NCI-H345 (cell line): ENCODE data around the gene HOXB3.

ENCODE experiments used
- DNase-seq: peaks from one replicate; lab custom pipeline; 2025; lab: John Stamatoyannopoulos, UW

HOXB3 gene

DNA sequence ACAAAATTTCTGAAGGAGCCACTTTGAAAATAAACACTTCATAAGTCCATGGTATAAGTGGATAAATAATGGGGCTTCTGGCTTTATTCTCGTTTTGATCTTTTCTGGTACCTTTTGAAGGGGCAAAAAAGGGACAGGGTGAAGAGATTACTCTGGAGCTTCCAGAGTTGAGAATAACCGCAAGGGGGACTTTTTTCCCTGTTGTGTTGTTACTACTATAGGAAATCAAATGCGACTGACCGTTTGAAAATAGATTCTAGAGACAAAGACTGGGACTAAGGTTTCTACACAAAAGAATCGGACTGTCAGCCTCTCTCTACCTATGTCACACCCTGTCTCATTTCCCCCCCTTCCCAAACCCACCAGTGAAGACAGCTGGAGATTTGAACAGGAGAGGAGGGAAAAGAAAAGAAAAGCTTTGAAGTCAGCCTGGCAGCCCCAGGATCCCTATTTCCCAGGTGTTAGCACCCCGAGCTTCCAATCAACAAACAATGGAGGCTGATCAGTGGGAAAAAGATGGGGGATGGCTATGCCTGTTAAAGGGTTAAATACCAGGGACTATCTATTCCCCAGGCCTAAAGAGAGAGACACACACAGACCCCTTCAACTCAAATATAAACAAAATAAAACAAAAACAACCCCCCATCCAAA, 20.2 kb downstream of the HOXB3 start:
- no peak for DNase-seq

DNA sequence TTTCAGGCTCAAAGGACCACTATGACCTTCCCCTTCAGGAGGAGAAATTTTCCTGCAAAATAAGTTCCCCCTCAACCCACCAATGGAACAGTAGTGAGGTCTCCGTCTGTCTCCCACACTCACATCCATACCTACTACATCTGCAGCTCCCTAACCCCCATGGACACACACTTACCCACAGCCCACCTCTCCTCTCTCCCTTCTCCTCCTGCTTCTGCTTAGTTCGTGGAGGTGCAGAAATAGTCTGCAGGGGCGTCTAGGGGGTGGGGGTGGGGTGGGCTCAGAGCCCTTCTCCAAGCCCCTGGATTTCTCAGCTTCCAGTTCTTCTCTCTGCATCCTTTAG, 20.8 kb downstream of the HOXB3 start:
- no peak for DNase-seq

DNA sequence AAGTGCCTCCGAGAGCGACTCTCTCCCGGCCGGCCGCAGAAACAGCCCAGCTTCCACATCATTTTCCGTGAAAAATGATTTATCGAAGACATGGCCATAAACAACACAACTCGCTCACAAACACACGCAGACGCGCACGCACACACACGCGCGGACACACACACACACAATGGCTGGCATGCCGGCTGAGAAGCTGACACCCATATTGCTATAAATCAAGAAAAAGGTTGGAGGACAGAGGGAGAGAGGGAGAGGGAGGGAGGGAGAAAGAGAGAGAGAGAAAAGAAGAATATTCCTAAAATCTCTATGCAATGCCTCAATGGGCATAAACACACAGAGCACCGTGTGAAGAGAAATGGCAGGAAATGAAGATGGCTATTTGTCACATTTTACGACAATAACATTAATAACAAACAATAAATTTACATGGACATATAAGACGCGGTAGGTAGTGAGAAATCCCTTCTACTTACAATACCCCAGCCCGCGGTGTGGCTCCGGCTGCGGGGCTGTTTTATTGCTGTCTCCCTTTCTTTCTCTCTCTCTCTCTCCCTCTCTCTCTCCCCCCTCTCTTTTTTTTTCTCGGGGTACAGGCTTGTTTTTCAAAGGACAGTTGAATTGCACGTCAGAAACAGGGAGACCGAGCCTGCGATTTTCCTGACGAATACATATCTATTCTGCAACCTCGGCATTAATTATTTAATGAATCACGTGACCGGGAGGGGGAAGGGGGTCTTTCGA, 21.4 kb downstream of the HOXB3 start:
- DNase-seq, result no peak

DNA sequence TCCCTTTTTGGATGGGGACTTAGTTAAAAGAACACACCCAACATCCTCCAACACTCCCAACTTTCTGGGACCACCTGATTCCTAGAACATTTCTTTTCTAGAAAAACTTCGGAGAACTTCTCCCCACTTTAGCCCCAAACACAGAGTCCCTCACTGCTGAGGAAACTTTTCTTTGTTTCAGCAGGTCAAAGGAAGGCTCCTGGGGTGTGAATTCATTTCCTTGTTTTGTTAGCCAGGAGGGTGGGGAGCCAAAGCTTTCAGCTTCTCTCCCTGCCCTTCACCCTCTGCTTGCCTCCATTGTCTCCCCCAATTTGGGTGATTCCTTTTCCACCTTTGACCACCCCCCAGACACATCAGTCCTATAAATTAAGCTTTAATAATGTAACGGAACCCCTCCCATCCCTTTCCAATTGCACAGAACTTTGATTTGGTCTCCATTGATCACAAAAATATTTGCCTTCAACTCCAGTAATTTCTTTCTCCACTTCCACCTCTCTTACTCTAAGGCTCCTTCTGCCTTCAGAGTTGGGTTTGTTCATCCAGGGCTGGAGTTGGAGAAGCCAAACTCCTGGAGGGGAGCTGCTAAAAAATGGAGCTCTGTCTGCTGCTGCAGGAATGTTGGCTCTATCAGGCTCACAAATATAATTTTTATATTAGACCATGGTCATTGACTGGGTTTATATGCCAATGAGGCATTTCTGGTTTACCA, 22.2 kb downstream of the HOXB3 start:
- no peak for DNase-seq

DNA sequence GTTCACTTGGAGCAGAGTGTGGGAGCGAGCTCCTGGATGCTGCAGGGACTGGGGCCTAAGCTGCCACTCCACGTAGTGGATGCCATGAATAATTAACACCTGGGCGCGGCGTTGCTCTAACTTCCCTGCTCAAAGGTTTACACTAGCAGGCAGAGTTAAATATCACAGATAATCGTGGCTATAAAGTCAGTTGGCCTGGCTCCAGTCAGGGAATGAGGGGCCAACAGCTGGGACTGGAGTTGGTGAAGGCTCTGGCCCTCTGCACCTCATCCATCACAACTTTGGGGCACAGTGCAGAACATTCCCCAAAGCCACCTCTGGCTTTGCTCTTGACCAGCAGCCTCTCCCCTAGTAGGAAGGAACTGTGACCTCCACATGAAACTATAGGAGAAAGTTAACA, 22.8 kb downstream of the HOXB3 start:
- no peak for DNase-seq

DNA sequence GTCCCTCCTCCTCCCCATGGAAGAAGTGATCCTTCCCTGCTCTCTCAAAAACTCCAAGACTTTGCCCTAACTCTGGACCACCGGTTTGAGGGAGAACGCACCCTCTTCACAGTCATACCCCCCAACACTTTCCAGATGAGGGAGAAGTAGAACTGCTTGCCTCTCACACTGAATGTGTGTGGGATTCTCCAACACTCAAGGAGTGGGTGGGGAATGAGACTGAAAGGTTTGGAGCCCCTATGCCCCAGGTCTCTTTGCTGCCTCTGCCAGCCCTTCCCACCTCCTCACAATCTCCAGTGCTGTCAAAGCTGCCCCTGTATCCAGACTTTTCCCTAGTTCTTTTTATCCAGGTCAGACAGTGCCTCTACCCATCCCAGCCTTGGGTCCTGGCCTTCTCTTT, 23.3 kb downstream of the HOXB3 start:
- no peak for DNase-seq

DNA sequence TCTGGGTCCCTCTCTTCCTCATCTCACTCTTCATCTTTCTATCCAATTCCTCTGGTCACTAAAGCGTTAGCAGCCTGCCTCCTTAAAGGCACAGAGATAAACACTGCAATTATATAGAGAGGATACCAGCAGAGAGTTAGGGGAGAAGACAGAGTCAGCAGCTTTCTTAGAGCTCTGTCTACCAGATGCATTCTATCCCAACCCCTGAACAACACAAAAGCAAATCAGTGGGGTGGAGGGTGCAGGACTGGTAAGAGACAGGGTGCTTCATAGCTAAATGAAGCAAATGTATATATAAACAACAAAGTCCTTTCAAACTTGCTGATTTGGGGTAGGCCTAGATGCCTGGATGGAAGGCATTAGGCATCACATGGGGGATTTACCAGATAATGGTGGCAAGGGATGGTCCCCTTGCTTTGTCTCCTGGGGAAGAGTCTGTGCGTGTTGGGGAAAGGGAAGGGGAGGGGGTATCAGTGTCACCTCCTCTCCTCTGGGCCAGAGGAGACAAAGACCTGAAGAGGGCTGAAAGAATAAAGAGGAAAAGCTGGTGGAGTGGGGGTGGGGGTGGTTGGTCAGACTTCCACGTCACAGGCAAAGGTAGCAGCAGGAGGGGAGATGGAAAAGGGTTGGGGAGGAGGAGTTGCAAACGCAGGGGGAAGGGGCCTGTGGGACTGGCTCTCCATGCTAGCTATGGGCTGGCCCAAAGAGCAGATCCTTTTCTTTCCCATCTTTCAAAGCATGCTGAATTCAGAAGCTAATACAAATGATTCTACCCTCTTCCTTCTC, 23.9 kb downstream of the HOXB3 start:
- DNase-seq, result no peak

DNA sequence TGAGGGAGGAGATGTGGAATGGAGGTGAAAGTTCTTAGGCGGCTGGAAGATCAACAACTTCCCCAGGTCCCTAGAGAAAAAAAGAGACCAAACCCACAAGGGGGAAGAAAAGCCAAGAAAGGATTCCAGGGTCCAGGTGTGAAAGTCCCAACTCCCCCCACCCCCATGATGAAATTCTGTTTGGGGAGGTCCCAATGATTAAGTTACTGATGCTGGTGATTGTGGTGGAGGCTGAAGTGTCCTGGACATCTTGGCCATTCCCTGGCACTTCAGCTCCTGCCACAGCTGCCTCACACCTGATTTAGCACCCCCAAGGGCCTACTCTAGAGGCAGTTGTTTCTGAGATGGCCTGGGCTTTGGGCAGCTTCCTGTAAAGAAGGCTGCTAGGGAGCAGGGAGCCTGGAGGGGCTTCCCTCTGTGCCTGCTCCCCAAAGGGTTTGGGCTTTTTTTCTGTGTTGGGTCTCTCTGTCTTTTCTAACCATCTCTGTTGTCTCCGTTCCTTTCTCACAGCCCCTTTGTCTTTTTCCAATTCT, 25.0 kb downstream of the HOXB3 start:
- DNase-seq, result no peak

DNA sequence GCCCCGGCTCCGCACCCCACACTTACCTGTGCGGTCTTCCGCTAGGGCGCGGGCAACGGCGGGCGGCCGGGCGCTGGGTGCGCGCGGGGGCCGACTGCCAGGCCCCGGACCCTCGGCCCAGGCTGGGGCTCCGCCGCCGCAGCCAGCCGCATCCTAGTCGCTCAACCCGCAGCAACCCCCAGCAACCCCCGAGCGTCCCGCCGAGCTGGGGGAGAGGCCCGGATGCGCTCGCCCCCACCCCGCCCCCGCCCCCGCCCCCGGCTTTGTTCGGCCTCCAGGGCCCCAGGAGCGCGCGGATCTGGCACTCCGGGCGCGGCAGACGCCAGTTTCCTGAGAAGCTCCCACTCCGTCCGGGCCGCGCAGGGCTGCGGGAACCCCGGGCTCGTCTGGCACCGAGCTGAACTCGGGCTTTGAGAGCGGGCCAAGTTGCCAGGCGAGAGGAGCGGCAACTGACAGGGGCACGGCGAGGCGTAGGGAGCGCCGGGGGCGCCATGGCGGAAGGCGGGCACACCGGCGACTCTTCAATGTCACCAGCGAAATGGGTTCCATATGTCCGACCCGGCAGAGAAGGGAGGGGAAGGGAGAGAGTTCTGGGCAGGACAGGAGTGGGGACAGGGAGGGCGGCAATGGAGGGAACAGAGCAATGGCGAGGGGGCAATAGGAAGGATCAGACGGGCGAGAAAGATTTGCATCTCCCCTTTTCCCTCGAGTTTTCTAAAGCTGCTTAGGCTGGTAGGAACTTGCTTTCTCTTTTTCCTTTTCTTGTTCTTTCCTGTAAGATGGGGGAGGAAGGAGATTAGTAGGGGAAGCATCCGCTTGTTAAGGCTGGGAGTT, 25.6 kb downstream of the HOXB3 start:
- DNase-seq, result no peak

DNA sequence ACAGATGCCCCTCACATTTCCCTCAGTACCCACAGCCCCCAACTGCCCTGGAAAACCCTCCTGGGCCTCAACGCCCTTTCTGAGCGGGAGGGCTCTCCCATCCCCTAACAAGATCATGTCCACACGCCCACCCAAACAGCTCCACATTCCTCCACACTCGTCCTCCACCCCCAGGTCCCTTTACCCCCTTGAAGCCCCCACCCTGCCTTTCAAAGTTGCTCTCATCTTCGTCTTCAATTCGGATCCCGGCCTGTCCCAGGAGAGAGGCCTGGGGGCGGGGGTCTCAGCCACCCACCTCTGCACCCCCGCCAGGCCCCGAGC, 26.2 kb downstream of the HOXB3 start:
- no peak for DNase-seq

DNA sequence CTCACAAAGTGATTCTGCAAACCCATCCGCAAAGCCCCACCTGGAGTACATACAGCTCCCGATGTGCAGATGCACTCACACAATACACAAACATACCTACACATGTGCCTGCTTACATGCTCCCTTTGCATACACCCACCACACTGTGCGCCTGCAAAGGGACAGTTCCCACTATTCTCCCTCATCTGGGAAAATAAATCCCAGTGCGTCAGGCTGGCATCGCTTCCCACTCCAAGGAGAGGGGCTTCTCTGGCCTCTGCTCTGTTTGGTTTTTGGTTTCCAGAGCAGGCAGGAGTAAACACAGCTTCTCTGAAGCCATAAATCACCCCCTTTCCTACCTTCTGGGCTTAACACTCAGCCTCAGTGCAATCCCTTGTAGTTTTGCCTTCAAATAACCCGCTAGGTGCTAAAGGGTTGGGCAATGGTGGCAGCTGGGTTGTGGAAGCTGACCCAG, 26.6 kb downstream of the HOXB3 start:
- no peak for DNase-seq

DNA sequence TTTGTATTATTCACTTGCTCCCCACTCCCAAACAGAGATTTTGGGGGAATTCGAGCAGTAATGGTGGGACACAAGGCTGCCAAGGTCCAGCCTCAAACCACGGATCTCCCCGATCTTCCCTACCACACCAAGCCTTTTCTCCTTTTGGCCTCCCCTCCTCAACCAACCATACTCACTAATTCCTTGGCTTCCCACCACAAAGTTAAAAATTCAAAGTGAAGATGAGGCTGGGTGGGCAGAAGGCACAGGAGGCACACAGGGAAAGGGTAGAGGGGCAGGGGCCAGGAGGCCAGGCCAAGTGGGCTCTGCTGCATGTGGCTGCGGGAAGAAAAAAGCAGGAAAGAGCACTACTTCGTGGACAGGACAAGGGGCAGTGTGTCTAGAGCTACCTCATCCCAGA, 27.1 kb downstream of the HOXB3 start:
- no peak for DNase-seq

DNA sequence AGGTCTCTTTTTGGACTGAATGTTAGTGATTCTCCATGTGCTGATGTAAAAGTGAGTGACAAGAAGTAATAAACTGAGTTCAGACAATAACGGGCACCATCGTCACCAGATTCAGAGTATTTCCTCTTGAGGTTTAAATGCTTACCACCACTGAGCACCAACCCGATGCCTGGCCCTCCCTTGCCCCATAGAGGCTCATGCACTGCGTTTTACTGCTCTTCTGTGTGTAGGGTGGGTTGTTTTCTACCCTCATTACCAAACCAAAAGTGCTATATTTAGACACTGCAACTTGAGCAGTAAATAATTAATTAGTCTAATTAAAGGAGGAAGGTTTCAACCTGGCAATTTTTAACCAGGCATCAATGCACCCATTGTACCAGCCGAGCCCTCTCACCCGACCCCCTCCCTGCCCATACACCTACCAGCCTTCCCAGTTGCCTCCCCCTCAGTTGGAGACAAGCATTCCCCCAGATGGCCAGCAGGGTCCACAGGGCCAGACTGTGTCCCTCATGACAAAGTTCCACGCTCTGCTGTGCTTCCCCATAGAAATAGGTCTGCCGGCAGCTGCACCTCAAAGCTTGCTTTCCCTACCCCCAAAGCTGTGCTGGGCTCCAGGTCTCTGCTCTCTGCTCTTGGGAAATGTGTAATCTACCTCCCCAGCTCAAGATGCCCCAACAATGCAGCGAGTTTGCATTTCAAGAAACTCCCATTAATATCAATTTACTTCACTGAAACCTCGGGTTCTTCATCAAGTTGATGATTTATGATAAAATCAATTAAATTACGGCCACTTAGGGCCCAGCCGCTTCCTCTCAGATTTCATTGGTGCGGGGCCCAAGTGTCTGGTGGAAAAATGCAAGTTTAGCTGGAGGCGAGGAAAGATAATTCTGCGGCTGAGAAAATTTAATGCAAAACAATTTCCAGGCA, 27.9 kb downstream of the HOXB3 start:
- no peak for DNase-seq

DNA sequence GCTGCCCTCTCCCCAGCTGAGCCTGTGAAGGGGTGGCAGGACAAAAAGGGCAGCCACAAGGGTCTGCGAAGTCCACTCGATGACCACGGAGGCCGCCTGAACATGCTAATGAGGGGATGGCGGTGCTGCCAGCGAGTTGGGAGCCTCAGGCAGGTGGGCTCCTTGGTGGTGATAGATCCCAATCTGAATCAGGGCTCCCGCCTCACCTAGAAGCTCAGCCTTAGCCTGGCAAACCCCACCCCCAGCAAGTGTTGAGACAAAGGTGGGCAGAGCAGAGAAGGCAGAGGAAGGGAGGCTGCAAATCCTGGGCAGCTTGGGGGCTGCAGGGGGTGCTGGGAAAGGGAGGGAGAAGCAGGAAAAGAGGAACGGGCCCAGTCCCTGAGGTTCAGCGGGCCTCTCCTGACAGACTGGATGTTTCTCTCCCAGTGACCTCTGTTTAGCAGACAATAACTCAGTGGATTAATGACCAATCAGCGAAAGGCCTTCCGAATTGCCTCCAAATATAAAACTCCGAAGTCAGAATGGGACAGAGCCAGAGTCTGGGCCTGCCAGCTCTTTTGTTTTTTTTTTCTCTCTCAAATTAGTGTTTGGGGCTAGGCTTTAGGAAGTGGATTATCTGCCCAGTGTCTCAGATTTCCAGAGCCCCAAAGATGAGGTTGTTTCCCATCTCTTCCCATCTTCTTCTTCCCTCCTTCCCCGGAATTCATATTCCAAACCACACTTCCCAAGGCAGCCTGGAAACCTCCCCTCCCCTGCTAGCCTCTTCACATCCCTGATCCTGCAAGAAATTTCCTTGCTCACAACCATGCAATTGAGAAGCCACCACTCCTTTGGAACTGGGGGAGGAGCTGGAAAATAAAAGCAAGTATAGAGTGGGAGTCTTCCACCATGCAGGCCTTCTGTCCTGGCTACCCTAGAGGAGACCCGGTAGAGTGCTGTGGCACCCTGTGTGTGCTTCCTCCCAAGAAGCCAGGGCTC, 29.9 kb downstream of the HOXB3 start:
- DNase-seq, result no peak

DNA sequence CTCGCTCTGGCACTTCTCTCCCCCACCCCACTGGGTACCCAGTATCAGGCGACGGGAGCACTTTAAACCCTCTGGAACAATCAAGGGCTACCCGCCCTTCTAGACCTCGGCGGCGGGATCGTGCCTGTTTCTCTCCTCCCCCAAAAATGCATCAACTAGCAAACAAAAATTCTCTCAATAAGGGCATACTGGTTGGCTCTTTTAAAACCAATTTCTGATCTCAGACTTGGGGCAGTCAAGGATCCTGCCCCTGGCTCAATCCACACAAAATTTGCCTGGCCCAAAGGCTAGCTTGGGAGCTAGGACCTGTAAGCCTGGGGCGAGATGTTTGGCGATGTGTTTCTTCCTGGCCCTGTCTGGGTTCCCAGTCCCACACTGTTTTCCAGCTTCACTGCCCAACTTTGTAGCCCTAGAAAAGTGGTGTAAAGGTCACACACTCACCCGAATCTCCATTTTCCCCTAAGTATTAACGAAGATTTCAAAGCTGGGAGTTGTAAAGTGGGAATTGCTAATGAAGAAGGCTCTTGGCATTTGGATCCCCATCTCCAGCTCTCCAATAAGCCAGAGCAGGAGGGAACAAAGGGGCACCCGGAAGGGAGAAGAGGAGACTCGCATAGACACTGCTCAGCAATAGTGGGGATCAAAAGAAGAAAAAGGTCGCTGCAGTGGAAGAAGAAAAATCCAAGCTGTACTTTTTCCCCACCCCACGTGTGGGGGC, 30.8 kb downstream of the HOXB3 start:
- DNase-seq, result no peak

DNA sequence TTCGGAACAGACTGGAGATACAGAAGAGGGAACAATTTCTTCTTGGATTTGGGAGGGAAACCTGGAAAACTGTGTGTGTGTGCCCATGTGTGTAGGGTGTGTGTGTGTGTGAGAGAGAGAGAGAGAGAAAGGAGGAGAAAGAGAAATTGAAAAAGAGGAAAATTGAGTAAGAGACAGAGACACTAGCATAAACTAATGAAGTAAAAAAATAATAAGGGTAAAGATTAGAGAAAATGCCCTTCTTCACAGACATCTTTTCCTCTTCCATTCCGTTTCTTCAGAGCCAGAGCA, 31.3 kb downstream of the HOXB3 start:
- DNase-seq, result no peak

DNA sequence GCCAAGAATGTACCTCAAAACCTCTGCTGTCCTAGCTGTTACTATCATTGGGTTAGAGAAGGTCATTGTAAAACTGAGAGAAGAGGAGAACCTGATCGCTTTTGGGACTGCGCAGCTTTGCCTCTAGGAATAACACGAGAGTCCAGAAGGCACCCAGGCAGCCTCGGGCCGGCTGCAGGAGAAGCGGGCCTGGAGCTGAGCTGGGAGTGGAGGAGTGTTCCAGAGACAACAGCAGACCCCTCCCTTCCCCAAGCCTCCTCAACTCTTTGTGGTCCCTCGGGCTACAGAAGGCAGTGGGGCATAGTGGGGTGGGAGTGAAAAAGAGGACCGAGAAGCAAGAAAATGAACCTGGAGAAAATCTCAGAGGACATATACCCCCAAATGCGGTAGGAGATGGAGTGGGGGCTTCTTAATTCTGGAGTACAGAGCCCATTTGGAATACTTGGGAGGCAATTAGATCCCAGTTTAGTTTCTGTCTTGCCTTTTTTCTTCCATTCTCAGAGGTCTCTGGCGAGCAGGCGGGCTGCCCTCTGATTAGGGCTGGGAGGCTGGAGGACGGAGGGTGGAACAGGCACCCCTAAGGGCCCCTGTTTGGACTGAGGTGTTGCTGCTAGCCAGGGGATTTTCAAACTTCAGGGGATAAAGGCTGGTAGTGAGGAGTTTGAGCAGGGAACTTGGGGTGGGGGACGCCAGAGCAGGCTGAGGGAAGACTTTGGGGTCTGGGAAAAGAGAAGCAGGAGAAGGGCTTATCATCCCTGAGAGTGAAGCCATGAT, 31.8 kb downstream of the HOXB3 start:
- no peak for DNase-seq
